ENCODE measurements around the gene CTRL. TPM values are rescaled to one million over a fixed set of nuclear protein-coding genes. Genes with fewer than 3 reads are reported as not detected.
"Not testable (repeated sequence)": the region's sequence is repeated elsewhere in the genome, so short reads cannot be mapped to it uniquely, and the experiment has no call there.

The CTRL gene
- polyA plus RNA-seq, 3 donors: 6.7 to 7.6 (median 7.0) TPM

DNA sequence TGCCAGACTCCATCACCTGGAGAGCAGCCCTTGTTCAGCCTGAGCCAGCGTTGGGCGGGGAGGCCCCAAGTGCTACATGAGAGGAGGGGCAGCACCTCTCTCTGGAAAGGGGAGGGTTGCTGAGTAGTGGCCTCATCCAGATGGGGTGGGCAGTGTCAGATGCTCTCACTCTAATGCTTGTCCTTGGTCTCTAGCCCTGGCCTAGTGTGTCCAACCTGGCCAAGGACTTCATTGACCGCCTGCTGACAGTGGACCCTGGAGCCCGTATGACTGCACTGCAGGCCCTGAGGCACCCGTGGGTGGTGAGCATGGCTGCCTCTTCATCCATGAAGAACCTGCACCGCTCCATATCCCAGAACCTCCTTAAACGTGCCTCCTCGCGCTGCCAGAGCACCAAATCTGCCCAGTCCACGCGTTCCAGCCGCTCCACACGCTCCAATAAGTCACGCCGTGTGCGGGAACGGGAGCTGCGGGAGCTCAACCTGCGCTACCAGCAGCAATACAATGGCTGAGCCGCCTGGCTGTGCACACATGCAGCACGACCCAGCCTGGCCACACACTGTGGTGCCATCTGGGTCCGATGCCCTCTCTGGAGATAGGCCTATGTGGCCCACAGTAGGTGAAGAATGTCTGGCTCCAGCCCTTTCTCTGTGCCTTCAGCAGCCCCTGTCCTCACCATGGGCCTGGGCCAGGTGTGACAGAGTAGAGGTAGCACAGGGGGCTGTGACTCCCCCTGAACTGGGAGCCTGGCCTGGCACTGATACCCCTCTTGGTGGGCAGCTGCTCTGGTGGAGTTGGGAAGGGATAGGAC, 4.3 kb downstream of the CTRL start:
- no peak for DNase-seq (ENCODE audit: low read depth in 3 of 3, low spot score in 2 of 3)

DNA sequence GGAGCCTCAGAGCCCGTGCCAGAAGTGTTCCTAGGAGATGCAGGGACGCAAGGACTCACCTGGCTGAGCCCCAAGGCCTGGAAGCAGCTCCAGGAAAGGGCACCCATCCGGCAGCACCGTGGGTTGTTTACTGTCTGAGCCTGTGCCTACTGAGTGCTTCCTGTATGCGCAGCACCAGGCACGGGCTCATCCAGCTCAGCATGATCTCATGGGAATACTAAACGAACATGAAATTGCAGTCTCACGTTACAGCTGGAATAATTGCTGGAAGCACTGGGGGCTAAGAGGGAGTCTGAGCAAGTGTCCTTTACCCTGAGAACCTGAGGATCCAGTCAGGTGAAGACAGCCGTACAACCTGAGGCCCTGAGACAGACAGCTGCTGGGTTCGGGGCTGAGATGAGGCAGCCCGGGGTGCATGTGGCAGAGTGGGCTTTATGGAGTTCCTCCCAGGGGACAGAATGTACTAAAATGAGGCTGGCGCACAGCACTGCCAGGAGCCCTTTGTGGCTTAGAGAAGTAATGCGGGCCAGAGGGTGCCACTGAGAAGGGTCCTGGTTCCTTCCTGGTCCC, 5.4 kb downstream of the CTRL start:
- DNase-seq (ENCODE audit: low read depth in 3 of 3, low spot score in 2 of 3): no peak

DNA sequence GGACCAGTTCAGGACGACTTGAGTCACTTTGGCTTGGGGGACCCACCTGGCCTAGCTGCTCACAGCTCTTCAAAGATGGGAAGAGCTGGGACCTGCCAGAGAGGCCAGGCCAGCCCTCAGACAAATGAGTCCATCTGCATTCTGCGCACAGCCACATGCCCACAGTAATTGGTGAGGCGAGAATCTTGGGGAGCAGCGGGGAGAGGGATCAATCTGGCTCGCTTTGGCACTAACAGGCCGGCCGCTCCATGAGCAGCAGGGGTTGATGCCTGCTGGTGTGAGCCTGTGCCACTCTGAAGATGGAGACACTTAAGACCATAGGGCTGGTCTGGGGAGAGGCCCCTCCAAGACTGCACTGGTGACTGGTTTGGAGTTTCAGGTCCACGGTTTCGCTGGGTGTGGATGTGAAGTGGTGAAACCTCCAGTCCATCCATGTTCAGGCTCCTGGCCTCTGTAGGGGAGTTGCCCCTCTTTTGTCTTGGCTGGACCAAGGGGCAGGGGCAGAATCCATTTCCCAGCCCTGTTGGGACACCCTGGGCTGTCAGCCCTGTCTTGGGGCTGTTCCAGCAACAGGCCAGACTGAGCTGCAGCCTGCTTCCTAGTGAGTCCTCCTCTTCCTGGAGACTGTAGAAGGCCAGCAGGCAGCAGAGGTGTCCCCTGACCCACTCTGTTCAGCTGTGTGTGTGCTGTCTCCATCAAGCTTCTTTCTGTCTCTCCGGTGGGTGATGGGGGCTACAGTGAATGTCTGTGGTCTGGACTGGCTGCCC, 7.3 kb downstream of the CTRL start:
- no peak for DNase-seq (ENCODE audit: low read depth in 3 of 3, low spot score in 2 of 3)

- no peak for DNase-seq (ENCODE audit: low read depth in 3 of 3, low spot score in 2 of 3)
Measured at GRCh38 chr16:67923414-67924116, 8.1 kb downstream of the CTRL start.

DNA sequence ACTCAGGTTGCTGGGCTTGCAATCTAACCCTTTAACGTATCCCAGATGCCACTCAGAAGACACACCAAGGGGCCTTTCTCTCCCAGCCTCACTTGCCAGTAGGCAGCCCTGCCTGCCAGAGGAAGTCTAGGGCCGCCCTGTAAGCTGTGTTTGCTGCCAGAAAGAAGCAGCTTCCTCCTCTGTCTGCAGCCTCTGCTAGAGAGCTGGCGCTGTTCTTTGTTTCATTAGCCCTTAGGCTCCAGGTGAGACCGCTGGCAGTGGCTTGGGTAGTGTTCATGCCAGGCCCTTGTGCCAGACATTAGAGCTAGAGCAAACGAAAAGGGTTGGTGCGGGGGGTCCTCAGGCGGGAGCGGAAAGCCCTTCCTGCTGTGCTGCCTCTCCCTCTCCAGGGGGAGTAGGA, 8.9 kb downstream of the CTRL start:
- DNase-seq (ENCODE audit: low read depth in 3 of 3, low spot score in 2 of 3): no peak

DNA sequence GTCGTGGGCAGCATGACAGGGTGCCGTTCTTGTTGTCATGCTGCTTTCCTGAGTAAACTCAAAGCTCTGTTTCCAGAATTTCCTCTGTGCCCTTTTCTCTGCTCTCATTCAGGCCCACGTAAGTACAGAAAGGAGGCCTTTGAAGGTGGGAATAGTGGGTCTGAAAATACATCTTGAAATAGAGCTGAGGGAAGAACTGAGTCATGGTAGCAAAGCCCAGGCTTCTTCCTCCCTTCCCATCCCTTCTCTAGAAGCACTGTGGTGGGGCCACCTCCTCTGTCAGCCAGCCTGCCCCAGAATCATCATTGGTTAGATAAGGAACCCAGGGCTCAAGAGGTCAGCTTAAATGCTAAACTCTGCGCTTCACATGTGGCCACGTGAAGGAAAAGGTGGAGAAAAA, 9.4 kb downstream of the CTRL start:
- no peak for DNase-seq (ENCODE audit: low read depth in 3 of 3, low spot score in 2 of 3)

DNA sequence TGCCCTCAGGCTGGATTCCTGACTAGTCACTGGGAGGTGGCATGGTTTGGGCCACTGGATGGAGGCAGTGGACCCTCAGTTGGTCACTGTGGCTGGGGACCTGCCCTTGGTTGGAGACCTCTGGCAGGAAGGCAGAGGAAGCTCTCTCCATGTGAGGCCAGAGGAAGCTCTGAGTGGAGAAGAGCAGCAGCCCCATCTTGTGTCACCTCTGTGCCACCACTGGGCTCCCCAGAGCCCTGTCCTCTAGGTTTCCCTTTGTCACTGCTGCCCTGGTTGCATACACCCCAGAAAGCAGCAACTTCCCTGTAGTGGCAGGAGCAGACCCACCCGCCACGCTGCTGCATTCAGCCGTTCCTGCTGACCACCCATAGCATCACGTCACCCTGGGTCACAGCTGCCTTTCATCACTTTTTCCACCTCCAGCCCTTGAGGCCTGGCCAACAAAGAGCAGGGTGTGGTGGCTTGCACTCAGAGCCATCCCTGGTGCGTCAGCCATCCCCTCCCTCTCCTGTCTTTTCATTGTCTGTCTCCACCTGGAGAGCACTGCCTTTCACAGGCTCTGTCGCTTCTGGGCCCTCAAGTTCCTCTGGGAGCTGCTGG, 11.9 kb downstream of the CTRL start:
- DNase-seq (ENCODE audit: low read depth in 3 of 3, low spot score in 2 of 3): no peak

DNA sequence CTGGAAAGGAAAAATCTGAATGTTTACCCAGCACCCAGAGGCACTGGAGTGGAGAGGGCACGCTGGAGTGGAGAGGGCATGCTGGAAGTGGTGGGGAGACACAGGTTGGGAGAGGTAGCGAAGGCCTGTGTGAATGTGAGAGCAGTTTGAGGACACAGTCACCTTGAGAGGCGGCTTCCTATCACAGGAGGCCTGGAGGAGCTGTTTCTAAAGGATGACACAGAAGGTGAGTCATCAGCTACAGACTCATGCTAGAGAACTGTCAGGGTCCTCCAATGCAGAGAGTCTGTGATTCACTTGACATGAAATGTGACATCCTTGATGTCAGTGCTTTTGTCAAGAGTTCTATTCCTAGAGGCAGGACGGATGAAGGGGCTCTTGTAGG, 13.8 kb downstream of the CTRL start:
- DNase-seq (ENCODE audit: low read depth in 3 of 3, low spot score in 2 of 3): no peak

GRCh38 chr16:67917140-67917851, 14.4 kb downstream of the CTRL start:
- DNase-seq (ENCODE audit: low read depth in 3 of 3, low spot score in 2 of 3): no peak

GRCh38 chr16:67915831-67916723, 15.6 kb downstream of the CTRL start:
- DNase-seq (ENCODE audit: low read depth in 3 of 3, low spot score in 2 of 3): no peak

DNA sequence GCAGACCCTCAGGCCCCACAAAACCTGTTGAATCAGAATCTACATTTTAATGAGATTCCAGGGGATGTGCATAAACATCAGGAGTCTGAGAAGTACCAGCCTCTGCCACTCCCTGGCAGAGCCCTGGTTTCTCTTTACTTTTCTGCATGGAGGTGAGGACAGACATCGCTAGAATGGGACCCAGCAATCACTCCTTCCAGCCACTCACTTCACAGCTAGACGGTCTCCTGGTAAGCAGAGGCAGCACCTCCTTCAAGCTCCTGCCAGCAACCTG, 16.2 kb downstream of the CTRL start:
- DNase-seq (ENCODE audit: low read depth in 3 of 3, low spot score in 2 of 3): not testable (repeated sequence)

GRCh38 chr16:67914758-67915495, 16.7 kb downstream of the CTRL start:
- no peak for DNase-seq (ENCODE audit: low read depth in 3 of 3, low spot score in 2 of 3)

DNA sequence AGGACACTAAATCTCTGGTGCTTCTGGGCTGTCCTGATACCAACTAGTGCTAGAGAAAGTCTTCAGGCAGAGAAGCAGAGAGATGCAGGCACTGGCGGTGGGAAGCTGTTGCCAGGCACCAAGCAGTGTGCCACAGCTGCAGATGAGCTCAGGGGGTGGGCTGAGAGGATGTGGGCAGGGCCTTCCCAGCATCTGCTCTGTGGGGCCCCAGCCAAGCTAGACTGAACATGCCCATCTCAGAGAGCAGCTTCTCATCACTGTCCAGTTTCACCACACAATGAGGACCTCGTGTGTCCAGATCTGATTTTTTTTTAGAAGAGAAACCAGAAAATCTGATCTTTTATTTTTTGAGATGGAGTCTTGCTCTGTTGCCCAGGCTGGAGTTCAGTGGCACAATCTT, 21.5 kb downstream of the CTRL start:
- DNase-seq (ENCODE audit: low read depth in 3 of 3, low spot score in 2 of 3): no peak

DNA sequence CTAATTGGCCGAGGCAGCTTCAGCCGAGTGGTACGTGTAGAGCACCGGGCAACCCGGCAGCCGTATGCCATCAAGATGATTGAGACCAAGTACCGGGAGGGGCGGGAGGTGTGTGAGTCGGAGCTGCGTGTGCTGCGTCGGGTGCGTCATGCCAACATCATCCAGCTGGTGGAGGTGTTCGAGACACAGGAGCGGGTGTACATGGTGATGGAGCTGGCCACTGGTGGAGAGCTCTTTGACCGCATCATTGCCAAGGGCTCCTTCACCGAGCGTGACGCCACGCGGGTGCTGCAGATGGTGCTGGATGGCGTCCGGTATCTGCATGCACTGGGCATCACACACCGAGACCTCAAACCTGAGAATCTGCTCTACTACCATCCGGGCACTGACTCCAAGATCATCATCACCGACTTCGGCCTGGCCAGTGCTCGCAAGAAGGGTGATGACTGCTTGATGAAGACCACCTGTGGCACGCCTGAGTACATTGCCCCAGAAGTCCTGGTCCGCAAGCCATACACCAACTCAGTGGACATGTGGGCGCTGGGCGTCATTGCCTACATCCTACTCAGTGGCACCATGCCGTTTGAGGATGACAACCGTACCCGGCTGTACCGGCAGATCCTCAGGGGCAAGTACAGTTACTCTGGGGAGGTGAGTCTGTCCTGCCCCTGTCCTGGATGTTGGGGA, 22.5 kb downstream of the CTRL start:
- no peak for DNase-seq (ENCODE audit: low read depth in 3 of 3, low spot score in 2 of 3)

- no peak for DNase-seq (ENCODE audit: low read depth in 3 of 3, low spot score in 2 of 3)
Measured at GRCh38 chr16:67907397-67908180, 24.1 kb downstream of the CTRL start.

GRCh38 chr16:67902831-67903230, 28.8 kb downstream of the CTRL start:
- no peak for DNase-seq (ENCODE audit: low read depth in 3 of 3, low spot score in 2 of 3)

GRCh38 chr16:67901734-67902133, 29.9 kb downstream of the CTRL start:
- DNase-seq (ENCODE audit: low read depth in 3 of 3, low spot score in 2 of 3): no peak

Data from right renal cortex interstitium (tissue), 3 donors.